HG03469 (cell line): Measurements from ENCODE around the gene ATL2.
"Not testable (repeated sequence)": the region's sequence is repeated elsewhere in the genome, so short reads cannot be mapped to it uniquely, and the experiment has no call there.

Experiments
- ATAC-seq: cut with Tn5 transposase; IDR thresholded peaks from one replicate; pipeline ENCODE4 v1.9.1; 2021; ENCODE audit warnings: mild to moderate bottlenecking, moderate library complexity, moderate number of reproducible peaks; ENCODE audit not compliant: unreplicated experiment

The ATL2 gene

GRCh38 chr2:38377050-38377828 lies at the start of gene ATL2:
TSS of gene ATL2 (minus strand) at chr2:38377273. CDS start at chr2:38377260, 13 bp downstream.
- ATAC-seq: peak; percentile 48

GRCh38 chr2:38423763-38424162 lies 46.7 kb upstream of the ATL2 start:
- no peak for ATAC-seq

- no peak for ATAC-seq
Measured at GRCh38 chr2:38421274-38422056, 44.4 kb upstream of the ATL2 start.

DNA sequence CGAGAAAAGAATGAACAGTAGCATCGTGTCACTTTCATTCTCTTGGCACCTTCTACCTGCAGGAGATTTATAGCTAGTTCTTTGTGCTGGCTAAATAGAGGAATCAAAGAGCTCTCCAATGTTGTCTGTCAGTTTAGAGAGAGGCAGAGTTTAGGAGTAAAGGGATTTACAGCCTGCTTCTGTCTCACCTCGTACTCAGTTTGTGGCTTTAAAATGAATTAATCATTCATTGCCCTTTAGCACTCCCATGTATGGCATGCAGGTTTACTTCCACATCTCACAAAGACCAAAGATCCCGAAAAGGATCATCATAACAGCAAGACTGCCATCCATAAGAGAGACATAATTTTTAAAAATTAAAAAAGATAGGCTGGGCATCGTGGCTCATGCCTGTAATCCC lies 42.4 kb upstream of the ATL2 start:
- ATAC-seq: no peak

DNA sequence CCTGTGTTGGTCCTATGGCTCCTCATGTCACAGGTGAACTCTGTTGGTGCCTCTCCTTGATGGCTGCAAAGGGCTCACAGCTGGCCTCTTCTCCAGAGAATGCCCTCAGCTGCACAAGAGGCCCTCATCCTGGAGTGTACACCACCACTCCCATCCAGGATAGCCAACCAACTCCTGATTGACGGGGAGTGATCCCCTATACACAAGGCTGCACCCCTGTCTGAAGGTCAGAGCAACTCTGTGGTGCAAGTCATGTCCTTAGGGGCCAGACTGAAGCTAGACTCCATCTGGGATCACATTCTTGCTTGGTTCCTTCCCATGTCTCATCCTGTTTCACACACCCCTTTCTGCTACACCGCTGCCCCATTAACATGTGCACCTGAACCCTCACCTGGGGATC lies 41.7 kb upstream of the ATL2 start:
- no peak for ATAC-seq

DNA sequence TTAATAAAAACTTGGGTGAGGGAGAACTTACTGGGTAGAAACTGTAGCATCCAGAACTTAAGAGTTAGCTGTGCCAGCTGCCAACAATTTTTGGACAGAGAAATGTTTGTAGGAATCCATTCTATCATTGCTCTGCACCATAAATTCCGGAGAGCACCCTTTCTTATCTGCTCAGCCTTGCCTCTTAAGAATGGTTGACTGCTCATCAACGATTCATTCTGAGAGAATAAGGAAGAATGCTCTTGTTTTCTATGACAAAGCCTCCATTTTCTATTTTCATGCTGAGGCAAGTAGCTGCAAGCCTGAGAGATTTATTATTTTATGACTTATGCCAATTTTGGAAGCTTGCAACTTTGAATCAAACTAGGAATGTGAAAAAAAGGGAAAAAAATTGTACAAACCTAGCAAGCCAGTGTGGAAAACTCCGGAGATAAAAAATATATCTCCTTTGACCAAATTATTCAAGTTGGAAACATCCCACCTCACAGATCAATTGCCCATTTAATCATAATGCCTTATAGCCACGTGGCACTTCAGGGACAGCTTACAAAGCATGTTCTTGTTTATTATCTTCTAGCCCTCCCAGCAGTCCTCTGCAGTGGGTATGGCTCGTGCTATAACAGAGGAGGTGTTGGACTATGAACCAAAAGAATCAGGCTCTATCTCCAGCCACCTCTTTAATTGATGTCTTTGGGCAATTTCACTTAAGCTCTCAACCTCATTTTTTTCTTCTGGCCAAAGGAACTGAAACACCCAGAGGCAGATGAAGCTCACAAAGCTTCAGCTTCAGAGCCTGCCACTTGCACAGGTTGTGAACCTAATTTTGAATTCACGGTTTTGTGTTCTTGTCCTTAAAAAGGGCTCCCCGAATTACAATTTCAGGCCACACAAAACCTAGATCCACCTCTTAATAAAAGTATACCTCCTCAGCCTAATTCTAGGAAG lies 40.9 kb upstream of the ATL2 start:
- ATAC-seq: no peak

GRCh38 chr2:38416296-38417036 lies 39.4 kb upstream of the ATL2 start:
- no peak for ATAC-seq

GRCh38 chr2:38415728-38416291 lies 38.7 kb upstream of the ATL2 start:
- no peak for ATAC-seq

DNA sequence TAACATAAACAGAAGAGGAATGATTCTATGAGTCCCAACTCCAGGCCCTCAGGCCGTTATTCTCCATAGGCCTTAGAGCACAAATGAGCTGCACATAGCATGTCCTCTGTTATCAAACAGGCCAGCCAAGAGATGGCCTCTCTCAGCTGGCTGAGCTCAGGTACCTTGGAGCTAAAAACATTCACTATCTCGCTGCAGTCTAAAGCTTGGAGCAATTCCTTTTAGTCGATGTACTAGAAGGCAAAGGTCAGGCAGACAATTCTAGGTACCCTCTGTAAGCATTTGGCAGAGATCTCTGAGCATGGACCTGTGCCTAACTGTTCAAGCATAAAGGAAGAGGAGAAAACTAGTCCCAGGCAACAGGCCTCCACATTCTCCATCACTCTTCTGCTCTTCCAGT lies 38.0 kb upstream of the ATL2 start:
- ATAC-seq: no peak

GRCh38 chr2:38412235-38412871 lies 35.3 kb upstream of the ATL2 start:
- not testable (repeated sequence) for ATAC-seq

GRCh38 chr2:38409156-38410102 lies 32.4 kb upstream of the ATL2 start:
- peak; percentile 63 for ATAC-seq

DNA sequence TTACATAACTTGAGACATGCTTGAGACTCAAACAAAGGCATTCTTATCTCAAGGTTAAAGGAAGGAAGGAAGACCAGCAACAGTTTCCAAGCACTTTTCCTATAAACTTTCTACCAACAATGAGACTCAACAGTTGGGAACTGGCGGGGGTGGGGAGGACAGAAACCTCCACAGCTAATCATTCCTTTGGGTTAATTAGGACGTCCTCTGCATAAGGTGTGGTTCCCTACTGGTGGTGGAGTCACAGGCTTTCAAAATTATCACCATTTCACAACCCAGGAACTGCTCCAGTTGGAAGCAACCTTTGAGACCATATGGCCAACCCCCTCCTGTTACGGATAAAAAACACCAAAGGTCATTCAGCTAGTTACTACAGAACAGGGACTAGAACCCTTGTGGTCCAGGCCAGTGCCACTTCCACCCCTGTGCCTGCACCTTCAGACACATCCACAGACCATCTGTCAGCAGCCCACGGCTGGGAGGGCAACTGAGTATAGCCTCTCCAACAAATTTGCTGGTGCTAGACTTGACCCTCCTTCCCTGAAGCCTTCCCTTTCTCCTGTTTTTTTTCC lies 30.1 kb upstream of the ATL2 start:
- no peak for ATAC-seq

GRCh38 chr2:38406597-38407110 lies 29.6 kb upstream of the ATL2 start:
- no peak for ATAC-seq

- no peak for ATAC-seq
Measured at GRCh38 chr2:38405917-38406596, 29.0 kb upstream of the ATL2 start.

- ATAC-seq: no peak
Measured at GRCh38 chr2:38400513-38400912, 23.4 kb upstream of the ATL2 start.

DNA sequence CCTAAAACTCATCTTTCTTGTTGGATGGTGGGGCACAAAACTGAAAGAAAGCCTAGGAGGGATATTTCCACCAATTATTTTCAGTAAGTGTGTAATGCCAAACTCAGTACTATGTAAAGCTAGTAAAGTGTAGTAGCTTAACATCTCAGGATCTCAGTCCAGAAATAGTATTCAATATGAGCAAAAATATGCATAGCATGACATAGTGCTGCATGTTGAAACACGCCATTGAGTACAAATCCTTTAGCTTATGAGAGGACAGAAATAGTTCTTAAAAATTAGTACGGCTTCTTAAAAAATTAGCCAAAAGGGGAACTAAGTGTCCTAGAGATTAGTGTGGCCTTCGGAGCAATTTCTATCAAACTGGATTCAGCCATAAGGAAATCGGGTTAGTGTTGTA lies 21.7 kb upstream of the ATL2 start:
- ATAC-seq: no peak

DNA sequence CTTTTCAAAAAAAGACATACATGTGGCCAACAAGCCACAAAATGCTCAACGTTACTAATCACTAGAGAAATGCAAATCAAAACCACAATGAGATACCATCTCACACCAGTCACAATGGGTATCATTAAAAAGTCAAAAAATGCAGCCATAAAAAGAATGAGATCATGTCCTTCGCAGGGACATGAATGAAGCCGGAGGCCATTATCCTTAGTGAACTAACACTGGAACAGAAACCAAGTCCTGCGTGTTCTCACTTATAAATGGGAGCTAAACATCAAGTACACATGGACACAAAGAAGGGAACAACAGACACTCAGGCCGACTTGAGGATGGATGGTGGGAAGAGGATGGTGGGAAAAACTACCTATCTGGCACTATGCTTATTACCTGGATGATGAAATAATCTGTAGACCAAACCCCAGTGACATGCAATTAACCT lies 17.8 kb upstream of the ATL2 start:
- peak; percentile 48 for ATAC-seq
